ENCODE results near the gene FLRT1. TPM values are rescaled to one million over a fixed set of nuclear protein-coding genes. Genes with fewer than 3 reads are reported as not detected.

The FLRT1 gene
- total and polyA plus RNA-seq, 4 donors, result 0.02 to 0.32 (median 0.05) TPM; not detected in 1

DNA sequence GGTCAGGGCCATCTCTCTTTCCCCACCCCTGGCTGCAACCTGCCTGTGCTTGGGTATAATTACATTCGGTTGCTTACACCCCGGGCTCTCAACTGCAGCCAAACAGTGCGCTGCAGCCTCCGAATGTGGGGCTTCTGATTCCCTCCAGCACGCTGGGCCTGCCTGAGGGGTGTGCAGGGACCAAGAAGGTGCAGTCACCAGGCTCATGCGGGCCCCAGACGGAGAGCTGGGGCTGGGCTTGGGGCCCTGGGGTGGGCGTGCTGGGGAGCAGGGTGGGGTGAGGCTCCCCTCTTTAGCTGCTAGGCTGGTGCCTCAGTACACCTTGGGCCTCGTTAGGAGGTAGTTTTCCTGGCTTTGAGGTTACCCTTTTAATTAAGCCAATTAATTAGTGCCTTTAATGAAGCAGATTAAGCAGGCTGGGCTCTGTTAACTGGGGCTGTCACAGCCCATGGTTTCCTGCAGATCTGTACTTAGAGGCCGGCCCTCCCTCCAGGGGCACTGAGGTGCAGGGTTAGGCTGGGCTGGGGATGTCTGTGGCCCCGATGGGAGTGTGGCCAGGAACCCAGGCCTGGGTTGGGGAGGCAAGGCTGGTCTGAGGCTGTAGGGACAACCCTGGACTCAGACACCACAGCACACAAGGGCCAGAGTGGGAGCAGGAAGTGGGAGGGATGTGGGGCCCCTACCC, 17.3 kb downstream of the FLRT1 start:
- TF ChIP-seq HNF4A (conservative IDR thresholded peaks at IDR 0.05), result no peak
- TF ChIP-seq, protein P1, sequence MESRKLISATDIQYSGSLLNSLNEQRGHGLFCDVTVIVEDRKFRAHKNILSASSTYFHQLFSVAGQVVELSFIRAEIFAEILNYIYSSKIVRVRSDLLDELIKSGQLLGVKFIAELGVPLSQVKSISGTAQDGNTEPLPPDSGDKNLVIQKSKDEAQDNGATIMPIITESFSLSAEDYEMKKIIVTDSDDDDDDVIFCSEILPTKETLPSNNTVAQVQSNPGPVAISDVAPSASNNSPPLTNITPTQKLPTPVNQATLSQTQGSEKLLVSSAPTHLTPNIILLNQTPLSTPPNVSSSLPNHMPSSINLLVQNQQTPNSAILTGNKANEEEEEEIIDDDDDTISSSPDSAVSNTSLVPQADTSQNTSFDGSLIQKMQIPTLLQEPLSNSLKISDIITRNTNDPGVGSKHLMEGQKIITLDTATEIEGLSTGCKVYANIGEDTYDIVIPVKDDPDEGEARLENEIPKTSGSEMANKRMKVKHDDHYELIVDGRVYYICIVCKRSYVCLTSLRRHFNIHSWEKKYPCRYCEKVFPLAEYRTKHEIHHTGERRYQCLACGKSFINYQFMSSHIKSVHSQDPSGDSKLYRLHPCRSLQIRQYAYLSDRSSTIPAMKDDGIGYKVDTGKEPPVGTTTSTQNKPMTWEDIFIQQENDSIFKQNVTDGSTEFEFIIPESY (IDR thresholded peaks at IDR 0.05), result no peak
- no peak for TF ChIP-seq HNF4G (IDR thresholded peaks at IDR 0.05)
- TF ChIP-seq SP1 (IDR thresholded peaks at IDR 0.05), result no peak
- no peak for TF ChIP-seq GABPA (IDR thresholded peaks at IDR 0.05 in 1 of 2, conservative IDR thresholded peaks at IDR 0.05 in 1 of 2)
- no peak for TF ChIP-seq RAD21 (IDR thresholded peaks at IDR 0.05)
- TF ChIP-seq NR2F2 (IDR thresholded peaks at IDR 0.05), result no peak
- no peak for TF ChIP-seq JUND (IDR thresholded peaks at IDR 0.05)
- no peak for TF ChIP-seq FOXA1 (IDR thresholded peaks at IDR 0.05)
- TF ChIP-seq, protein P2, sequence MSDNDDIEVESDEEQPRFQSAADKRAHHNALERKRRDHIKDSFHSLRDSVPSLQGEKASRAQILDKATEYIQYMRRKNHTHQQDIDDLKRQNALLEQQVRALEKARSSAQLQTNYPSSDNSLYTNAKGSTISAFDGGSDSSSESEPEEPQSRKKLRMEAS (IDR thresholded peaks at IDR 0.05), result no peak
- TF ChIP-seq, protein P3, sequence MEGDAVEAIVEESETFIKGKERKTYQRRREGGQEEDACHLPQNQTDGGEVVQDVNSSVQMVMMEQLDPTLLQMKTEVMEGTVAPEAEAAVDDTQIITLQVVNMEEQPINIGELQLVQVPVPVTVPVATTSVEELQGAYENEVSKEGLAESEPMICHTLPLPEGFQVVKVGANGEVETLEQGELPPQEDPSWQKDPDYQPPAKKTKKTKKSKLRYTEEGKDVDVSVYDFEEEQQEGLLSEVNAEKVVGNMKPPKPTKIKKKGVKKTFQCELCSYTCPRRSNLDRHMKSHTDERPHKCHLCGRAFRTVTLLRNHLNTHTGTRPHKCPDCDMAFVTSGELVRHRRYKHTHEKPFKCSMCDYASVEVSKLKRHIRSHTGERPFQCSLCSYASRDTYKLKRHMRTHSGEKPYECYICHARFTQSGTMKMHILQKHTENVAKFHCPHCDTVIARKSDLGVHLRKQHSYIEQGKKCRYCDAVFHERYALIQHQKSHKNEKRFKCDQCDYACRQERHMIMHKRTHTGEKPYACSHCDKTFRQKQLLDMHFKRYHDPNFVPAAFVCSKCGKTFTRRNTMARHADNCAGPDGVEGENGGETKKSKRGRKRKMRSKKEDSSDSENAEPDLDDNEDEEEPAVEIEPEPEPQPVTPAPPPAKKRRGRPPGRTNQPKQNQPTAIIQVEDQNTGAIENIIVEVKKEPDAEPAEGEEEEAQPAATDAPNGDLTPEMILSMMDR (IDR thresholded peaks at IDR 0.05; ENCODE audit: low read depth, low read length, missing input control), result no peak
- TF ChIP-seq EGR1 (IDR thresholded peaks at IDR 0.05; ENCODE audit: low read depth in 2 of 2), result no peak
- TF ChIP-seq, protein P4, sequence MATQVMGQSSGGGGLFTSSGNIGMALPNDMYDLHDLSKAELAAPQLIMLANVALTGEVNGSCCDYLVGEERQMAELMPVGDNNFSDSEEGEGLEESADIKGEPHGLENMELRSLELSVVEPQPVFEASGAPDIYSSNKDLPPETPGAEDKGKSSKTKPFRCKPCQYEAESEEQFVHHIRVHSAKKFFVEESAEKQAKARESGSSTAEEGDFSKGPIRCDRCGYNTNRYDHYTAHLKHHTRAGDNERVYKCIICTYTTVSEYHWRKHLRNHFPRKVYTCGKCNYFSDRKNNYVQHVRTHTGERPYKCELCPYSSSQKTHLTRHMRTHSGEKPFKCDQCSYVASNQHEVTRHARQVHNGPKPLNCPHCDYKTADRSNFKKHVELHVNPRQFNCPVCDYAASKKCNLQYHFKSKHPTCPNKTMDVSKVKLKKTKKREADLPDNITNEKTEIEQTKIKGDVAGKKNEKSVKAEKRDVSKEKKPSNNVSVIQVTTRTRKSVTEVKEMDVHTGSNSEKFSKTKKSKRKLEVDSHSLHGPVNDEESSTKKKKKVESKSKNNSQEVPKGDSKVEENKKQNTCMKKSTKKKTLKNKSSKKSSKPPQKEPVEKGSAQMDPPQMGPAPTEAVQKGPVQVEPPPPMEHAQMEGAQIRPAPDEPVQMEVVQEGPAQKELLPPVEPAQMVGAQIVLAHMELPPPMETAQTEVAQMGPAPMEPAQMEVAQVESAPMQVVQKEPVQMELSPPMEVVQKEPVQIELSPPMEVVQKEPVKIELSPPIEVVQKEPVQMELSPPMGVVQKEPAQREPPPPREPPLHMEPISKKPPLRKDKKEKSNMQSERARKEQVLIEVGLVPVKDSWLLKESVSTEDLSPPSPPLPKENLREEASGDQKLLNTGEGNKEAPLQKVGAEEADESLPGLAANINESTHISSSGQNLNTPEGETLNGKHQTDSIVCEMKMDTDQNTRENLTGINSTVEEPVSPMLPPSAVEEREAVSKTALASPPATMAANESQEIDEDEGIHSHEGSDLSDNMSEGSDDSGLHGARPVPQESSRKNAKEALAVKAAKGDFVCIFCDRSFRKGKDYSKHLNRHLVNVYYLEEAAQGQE (IDR thresholded peaks at IDR 0.05), result no peak
- TF ChIP-seq FOXA2 (IDR thresholded peaks at IDR 0.05), result no peak
- TF ChIP-seq, protein P5, sequence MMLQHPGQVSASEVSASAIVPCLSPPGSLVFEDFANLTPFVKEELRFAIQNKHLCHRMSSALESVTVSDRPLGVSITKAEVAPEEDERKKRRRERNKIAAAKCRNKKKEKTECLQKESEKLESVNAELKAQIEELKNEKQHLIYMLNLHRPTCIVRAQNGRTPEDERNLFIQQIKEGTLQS (IDR thresholded peaks at IDR 0.05), result no peak
- TF ChIP-seq RXRA (IDR thresholded peaks at IDR 0.05), result no peak

More for the DNA sequence above, 17.3 kb downstream of the FLRT1 start:
- Histone ChIP-seq H3K9ac (ENCODE audit: low read depth in 1 of 2, low read length in 2 of 2) (no peak overlapping the region), H3K4me1 (ENCODE audit: control insufficient read depth in 4 of 4, insufficient read depth in 4 of 4, low read length in 3 of 4) (no peaks in the 10 kb centered on the region), H3K36me3 (ENCODE audit: control insufficient read depth in 4 of 4, insufficient read depth in 3 of 4, low read depth in 1 of 4, low read length in 3 of 4) (no peaks in the 10 kb centered on the region), H3K9me3 (ENCODE audit: control insufficient read depth in 4 of 4, low read length in 3 of 4) (no peaks in the 10 kb centered on the region), H3K27ac (ENCODE audit: low read depth in 1 of 2, low read length in 2 of 2) (no peak overlapping the region), H3K27me3 (ENCODE audit: control insufficient read depth in 4 of 4, insufficient read depth in 4 of 4, low read length in 3 of 4) (no peaks in the 10 kb centered on the region), H3K4me3 (ENCODE audit: low read depth in 1 of 3, low read length in 3 of 3) (no peak overlapping the region)
- 90% methylated on average over 11 of the region's 11 CpGs for WGBS
- DNase-seq (ENCODE audit: low spot score), result no peak
